H1 (cell line): ENCODE results near the gene FARS2. TPM values are rescaled to one million over a fixed set of nuclear protein-coding genes. Genes with fewer than 3 reads are reported as not detected.

Experiments
- CTCF ChIA-PET: fragments of 300-600 bp; sonication (Branson Sonifier 250); formaldehyde crosslinking; loops from one replicate; lab custom pipeline; 2021; ENCODE audit not compliant: partially characterized antibody; lab: Charles Lee
- POLR2A ChIA-PET: fragments of 300-600 bp; sonication (Branson Sonifier 250); formaldehyde crosslinking; loops from one replicate; lab custom pipeline; 2021; ENCODE audit warnings: inconsistent platforms; ENCODE audit not compliant: partially characterized antibody; lab: Charles Lee
- DNase-seq, 2 experiments: peaks; one replicate each; pipeline versions ENCODE4 v3.0.0 to v3.0.0-alpha.2; 2010 to 2022; ENCODE audit warnings: low spot score in 2 of 2, low read depth in 1 of 2, mixed read lengths in 1 of 2
- FAIRE-seq: peaks from 2 replicates; lab custom pipeline; 2011; peaks lifted over from hg19 to GRCh38; lab: Jason Lieb, UNC
- H2AFZ ChIP-seq: 2 replicates; pipeline ENCODE4 v1.8.1; 2012; ENCODE audit warnings: low read length, inconsistent platforms
- H2AK5ac ChIP-seq: 2 replicates; pipeline ENCODE4 v1.6.1; 2013; ENCODE audit warnings: low read depth, low read length
- H2BK120ac ChIP-seq: replicated peaks from 2 replicates; pipeline ENCODE3; 2013; ENCODE audit warnings: low read depth, low read length, inconsistent platforms
- H2BK12ac ChIP-seq: 2 replicates; pipeline ENCODE4 v1.6.1; 2013; ENCODE audit warnings: low read depth, low read length
- H2BK15ac ChIP-seq: 2 replicates; pipeline ENCODE4 v1.6.1; 2013; ENCODE audit warnings: low read length
- H2BK20ac ChIP-seq: 2 replicates; pipeline ENCODE4 v1.6.1; 2013; ENCODE audit warnings: low read length
- H2BK5ac ChIP-seq: 2 replicates; pipeline ENCODE4 v1.6.1; 2013; ENCODE audit warnings: low read depth, low read length
- H3K14ac ChIP-seq: 2 replicates; pipeline ENCODE4 v1.6.1; 2013; ENCODE audit warnings: inconsistent platforms; ENCODE audit not compliant: insufficient read length
- H3K18ac ChIP-seq: 2 replicates; pipeline ENCODE4 v1.6.1; 2013; ENCODE audit warnings: low read length; ENCODE audit errors: extremely low read depth
- H3K23ac ChIP-seq: 2 replicates; pipeline ENCODE4 v1.6.1; 2013; ENCODE audit warnings: inconsistent platforms; ENCODE audit not compliant: insufficient read length
- H3K23me2 ChIP-seq: 2 replicates; pipeline ENCODE4 v1.6.1; 2013; ENCODE audit warnings: low read depth, low read length
- H3K27ac ChIP-seq: 2 replicates; pipeline ENCODE4 v1.6.1; 2011; ENCODE audit warnings: low read depth, low read length, inconsistent platforms
- H3K27me3 ChIP-seq, 4 experiments: replicated peaks in 1 of 4; 1 replicate in 1 of 4; 2 replicates in 3 of 4; pipeline versions ENCODE4 v1.6.1 to v1.8.1; 2011 to 2013; ENCODE audit warnings: low read length in 3 of 4, mild to moderate bottlenecking in 3 of 4, inconsistent platforms in 2 of 4, mixed read lengths in 2 of 4, moderate library complexity in 1 of 4; ENCODE audit not compliant: control insufficient read depth in 3 of 4, insufficient read depth in 3 of 4; ENCODE audit errors: extremely low read depth in 1 of 4
- H3K36me3 ChIP-seq, 4 experiments: 2 replicates each; pipeline versions ENCODE4 v1.6.1 to v1.8.1; 2011 to 2013; ENCODE audit warnings: mild to moderate bottlenecking in 4 of 4, low read length in 3 of 4, moderate library complexity in 2 of 4, control low read depth in 1 of 4, inconsistent platforms in 1 of 4; ENCODE audit not compliant: insufficient read depth in 4 of 4, control insufficient read depth in 2 of 4
- H3K4ac ChIP-seq: replicated peaks from 2 replicates; pipeline ENCODE3; 2013; ENCODE audit warnings: low read length, low read depth, mixed read lengths, inconsistent platforms; ENCODE audit not compliant: insufficient read length
- H3K4me1 ChIP-seq, 4 experiments: replicated peaks in 1 of 4; 1 replicate in 1 of 4; 2 replicates in 3 of 4; pipeline versions ENCODE4 v1.6.1 to v1.8.1; 2011 to 2013; ENCODE audit warnings: low read length in 3 of 4, inconsistent platforms in 2 of 4, mixed read lengths in 1 of 4; ENCODE audit not compliant: insufficient read depth in 4 of 4, control insufficient read depth in 3 of 4
- H3K4me2 ChIP-seq, 2 experiments: 2 replicates each; pipeline versions ENCODE4 v1.6.1 to v1.8.1; 2011 to 2013; ENCODE audit warnings: low read depth in 2 of 2, low read length in 2 of 2, control low read depth in 1 of 2, inconsistent platforms in 1 of 2, mild to moderate bottlenecking in 1 of 2; ENCODE audit not compliant: insufficient read depth in 1 of 2
- H3K4me3 ChIP-seq, 4 experiments: fragments of 200-600, 300-600 bp in 1 of 4; sonication (generic), shearing (Covaris generic), sonication (Bioruptor Twin) in 1 of 4; 2 replicates each; pipeline versions ENCODE4 v1.5.1 to v1.8.1; 2011 to 2016; ENCODE audit warnings: low read length in 4 of 4, low read depth in 3 of 4, control low read depth in 2 of 4, inconsistent platforms in 2 of 4, mild to moderate bottlenecking in 2 of 4, mixed read lengths in 1 of 4, moderate library complexity in 1 of 4; ENCODE audit not compliant: insufficient read depth in 2 of 4; ENCODE audit errors: extremely low read depth in 1 of 4
- H3K56ac ChIP-seq: replicated peaks from 2 replicates; pipeline ENCODE3; 2013; ENCODE audit warnings: low read depth, mild to moderate bottlenecking, mixed read lengths, low read length, inconsistent platforms; ENCODE audit not compliant: insufficient read length
- H3K79me1 ChIP-seq: 2 replicates; pipeline ENCODE4 v1.6.1; 2013; ENCODE audit warnings: low read depth, low read length, control low read depth
- H3K79me2 ChIP-seq, 2 experiments: 2 replicates each; pipeline versions ENCODE4 v1.6.1 to v1.8.1; 2012 to 2013; ENCODE audit warnings: low read length in 2 of 2, mild to moderate bottlenecking in 2 of 2, inconsistent platforms in 1 of 2; ENCODE audit not compliant: insufficient read depth in 2 of 2, control insufficient read depth in 1 of 2
- H3K9ac ChIP-seq, 4 experiments: replicated peaks in 1 of 4; 1 replicate in 1 of 4; 2 replicates in 3 of 4; pipeline versions ENCODE4 v1.6.1 to v1.8.1; 2011 to 2013; ENCODE audit warnings: low read depth in 3 of 4, low read length in 3 of 4, control low read depth in 2 of 4, mild to moderate bottlenecking in 2 of 4, moderate library complexity in 2 of 4, inconsistent platforms in 1 of 4; ENCODE audit errors: extremely low read depth in 1 of 4
- H3K9me3 ChIP-seq, 2 experiments: 2 replicates each; pipeline versions ENCODE4 v1.6.1 to v1.8.1; 2012 to 2013; ENCODE audit warnings: mild to moderate bottlenecking in 2 of 2, moderate library complexity in 2 of 2, control low read depth in 1 of 2, inconsistent platforms in 1 of 2, low read depth in 1 of 2, low read length in 1 of 2, mixed read lengths in 1 of 2; ENCODE audit not compliant: insufficient read depth in 2 of 2
- H4K20me1 ChIP-seq, 2 experiments: replicated peaks in 1 of 2; 2 replicates each; pipeline versions ENCODE3 to v1.8.1; 2011 to 2013; ENCODE audit warnings: inconsistent platforms in 2 of 2, low read length in 2 of 2, mild to moderate bottlenecking in 1 of 2; ENCODE audit not compliant: insufficient read depth in 2 of 2, control insufficient read depth in 1 of 2
- H4K5ac ChIP-seq: 2 replicates; pipeline ENCODE4 v1.6.1; 2013; ENCODE audit warnings: low read length, low read depth, mixed read lengths, inconsistent platforms; ENCODE audit not compliant: insufficient read length
- H4K8ac ChIP-seq: 2 replicates; pipeline ENCODE4 v1.8.0; 2013; ENCODE audit warnings: mild to moderate bottlenecking, moderate library complexity, low read length, inconsistent platforms; ENCODE audit not compliant: insufficient read depth; ENCODE audit errors: extremely low read depth
- H4K91ac ChIP-seq: replicated peaks from 2 replicates; pipeline ENCODE3; 2013; ENCODE audit warnings: low read length, mixed read lengths, inconsistent platforms; ENCODE audit not compliant: insufficient read length
- CBX8 ChIP-seq: fragments of 300-800, 300-1000 bp; sonication (generic); IDR thresholded peaks from 2 replicates; pipeline ENCODE4 v1.7.1; 2016; ENCODE audit warnings: low read depth, low read length, borderline replicate concordance
- KDM1A ChIP-seq: fragments of 200-600, 300-600 bp; sonication (generic); IDR thresholded peaks from 2 replicates; pipeline ENCODE4 v1.7.1; 2016; ENCODE audit warnings: mild to moderate bottlenecking, low read length, borderline replicate concordance
- NANOG ChIP-seq: IDR thresholded peaks from 2 replicates; pipeline ENCODE4 v1.6.1; 2011; ENCODE audit warnings: low read length, low read depth, mild to moderate bottlenecking, inconsistent platforms; ENCODE audit not compliant: insufficient read depth, poor library complexity, severe bottlenecking
- RNF2 ChIP-seq: fragments of 200-900, 300-1000 bp; sonication (generic); IDR thresholded peaks from 2 replicates; pipeline ENCODE4 v1.7.1; 2016; ENCODE audit warnings: borderline replicate concordance, low read depth, mild to moderate bottlenecking, antibody characterized with exemption, low read length; ENCODE audit not compliant: poor library complexity, severe bottlenecking; ENCODE audit errors: missing control alignments
- SP1 ChIP-seq: IDR thresholded peaks from 2 replicates; pipeline ENCODE4 v1.6.1; 2011; ENCODE audit warnings: low read depth, low read length
- TBP ChIP-seq: IDR thresholded peaks from 2 replicates; pipeline ENCODE4 v1.6.1; 2011; ENCODE audit warnings: low read depth, low read length, improper control_type of control experiment
- USF2 ChIP-seq: IDR thresholded peaks from 2 replicates; pipeline ENCODE4 v1.6.1; 2011; ENCODE audit warnings: low read length, improper control_type of control experiment
- WGBS, 2 experiments: shearing (Covaris generic) in 1 of 2; methylation state at CpG; one replicate each; pipeline versions ENCODE4 v1.1.6 to v1.1.7; 2013 to 2015; ENCODE audit warnings: low lambda C conversion rate in 2 of 2, mixed read lengths in 2 of 2, inconsistent platforms in 1 of 2, low coverage in 1 of 2, missing lambda C conversion rate in 1 of 2; ENCODE audit not compliant: insufficient replicate concordance in 2 of 2, insufficient coverage in 1 of 2, insufficient read length in 1 of 2; ENCODE audit errors: extremely low coverage in 1 of 2, missing lambda C conversion rate in 1 of 2; 5-methylcytosine and 5-hydroxymethylcytosine counted together
- polyA plus RNA-seq, 7 experiments: library from polyadenylated mRNA; depleted of rRNA in 3 of 7; stranded (reverse) in 5 of 7; unstranded in 2 of 7; fragments of >200 nt in 5 of 7; fragments of 200-250 nt in 2 of 7; gene quantifications; 1 replicate in 5 of 7; 2 replicates in 1 of 7; 4 replicates in 1 of 7; pipeline versions ENCODE4 v1.2.1 to v1.2.3, GENCODE V29; 2011 to 2013; ENCODE audit warnings: missing spikeins in 2 of 7, mixed read lengths in 2 of 7
- total RNA-seq: library from RNA; stranded (reverse); fragmentation: NEBNext Ultra II Directional; extraction: Animal tissue kit (Norgen Biotek cat#: 25700); gene quantifications from 2 replicates; pipeline ENCODE4 v1.2.1, GENCODE V29; 2021

Gene FARS2
- total and polyA plus RNA-seq, 2 of the 8 experiments (the other 6 are each of a cell fraction or from before 2014, with no cell fraction given), result 11.7 to 14.4 TPM

DNA sequence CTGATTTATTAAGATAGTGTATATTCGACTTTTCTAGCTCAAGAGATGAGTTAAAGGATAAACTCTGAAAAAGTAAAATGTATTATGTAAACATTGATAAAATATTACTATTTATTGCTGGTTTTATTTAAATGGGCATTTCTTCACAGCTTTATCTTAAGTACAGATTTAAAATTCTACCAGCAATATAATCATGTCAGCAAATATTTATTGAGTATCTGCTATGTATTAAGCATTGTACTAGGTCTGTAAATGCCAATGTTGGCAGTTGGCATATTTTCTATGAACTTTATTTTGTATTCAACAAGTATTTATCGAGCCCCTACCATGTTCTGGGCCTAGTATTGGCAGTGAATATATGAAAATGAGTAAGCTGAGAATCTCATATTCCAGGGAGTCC lies 231.0 kb downstream of the FARS2 start:
- no peak for FAIRE-seq

More for the DNA sequence above, 231.0 kb downstream of the FARS2 start:
- H2BK20ac ChIP-seq, result no peak overlapping the region
- H3K79me1 ChIP-seq, result no peaks in the 10 kb centered on the region
- no peak overlapping the region for H3K56ac ChIP-seq
- H4K5ac ChIP-seq, result no peak overlapping the region
- H3K4me2 ChIP-seq, result no peak overlapping the region
- no peak overlapping the region for H4K91ac ChIP-seq
- no peak overlapping the region for H3K4me3 ChIP-seq
- no peak overlapping the region for H3K14ac ChIP-seq
- no peaks in the 10 kb centered on the region for H3K9me3 ChIP-seq
- H3K27me3 ChIP-seq, result no peaks in the 10 kb centered on the region
- H3K36me3 ChIP-seq, result no peaks in the 10 kb centered on the region
- no peak overlapping the region for H2AK5ac ChIP-seq
- no peak overlapping the region for H3K4ac ChIP-seq
- H3K4me1 ChIP-seq, result no peaks in the 10 kb centered on the region; a peak in 1 of 7 replicates
- no peak overlapping the region for H3K23ac ChIP-seq
- ChIA-PET POLR2A (no interaction called here), CTCF (interaction anchor here (1.1 kb wide), 1 partner anchor 8 kb away, joined by 3 read pairs; no protein-coding TSS in a partner anchor)
- H3K27ac ChIP-seq, result no peak overlapping the region
- H4K8ac ChIP-seq, result no peak overlapping the region
- no peaks in the 10 kb centered on the region for H3K23me2 ChIP-seq
- no peak overlapping the region for H3K18ac ChIP-seq
- DNase-seq, result no peak
- H4K20me1 ChIP-seq, result no peaks in the 10 kb centered on the region
- no peak overlapping the region for H2AFZ ChIP-seq
- H2BK12ac ChIP-seq, result no peak overlapping the region
- H3K9ac ChIP-seq, result no peak overlapping the region
- 90% methylated on average over 2 of the region's 2 CpGs; no CpG with 5 or more reads in 1 of the 2 experiments for WGBS, 2 experiments
- H2BK5ac ChIP-seq, result no peak overlapping the region
- no peaks in the 10 kb centered on the region for H3K79me2 ChIP-seq
- TF ChIP-seq TBP (no peak), KDM1A (no peak), SP1 (no peak), NANOG (no peak), RNF2 (no peak), CBX8 (no peak), USF2 (no peak)
- no peak overlapping the region for H2BK120ac ChIP-seq
- H2BK15ac ChIP-seq, result no peak overlapping the region
